ENCODE results near the gene USP27X. TPM values are rescaled to one million over a fixed set of nuclear protein-coding genes. Genes with fewer than 3 reads are reported as not detected.
A peak's percentile ranks its signal among the peaks of the same experiment; 100 is the strongest.

USP27X gene
- total and polyA plus RNA-seq, 9 donors = 2.4 to 15.1 (median 6.7) TPM

- Histone ChIP-seq H3K27me3 (no peaks in the 10 kb centered on the region), H3K27ac (no peak overlapping the region), H3K4me1 (ENCODE audit: insufficient read depth) (peaks cover 2% of the 10 kb centered on the region), H3K36me3 (no peaks in the 10 kb centered on the region), H3K4me3 (no peak overlapping the region), H3K9me3 (no peaks in the 10 kb centered on the region)
- TF ChIP-seq EP300 (IDR thresholded peaks at IDR 0.05) = no peak
- TF ChIP-seq, protein P1, sequence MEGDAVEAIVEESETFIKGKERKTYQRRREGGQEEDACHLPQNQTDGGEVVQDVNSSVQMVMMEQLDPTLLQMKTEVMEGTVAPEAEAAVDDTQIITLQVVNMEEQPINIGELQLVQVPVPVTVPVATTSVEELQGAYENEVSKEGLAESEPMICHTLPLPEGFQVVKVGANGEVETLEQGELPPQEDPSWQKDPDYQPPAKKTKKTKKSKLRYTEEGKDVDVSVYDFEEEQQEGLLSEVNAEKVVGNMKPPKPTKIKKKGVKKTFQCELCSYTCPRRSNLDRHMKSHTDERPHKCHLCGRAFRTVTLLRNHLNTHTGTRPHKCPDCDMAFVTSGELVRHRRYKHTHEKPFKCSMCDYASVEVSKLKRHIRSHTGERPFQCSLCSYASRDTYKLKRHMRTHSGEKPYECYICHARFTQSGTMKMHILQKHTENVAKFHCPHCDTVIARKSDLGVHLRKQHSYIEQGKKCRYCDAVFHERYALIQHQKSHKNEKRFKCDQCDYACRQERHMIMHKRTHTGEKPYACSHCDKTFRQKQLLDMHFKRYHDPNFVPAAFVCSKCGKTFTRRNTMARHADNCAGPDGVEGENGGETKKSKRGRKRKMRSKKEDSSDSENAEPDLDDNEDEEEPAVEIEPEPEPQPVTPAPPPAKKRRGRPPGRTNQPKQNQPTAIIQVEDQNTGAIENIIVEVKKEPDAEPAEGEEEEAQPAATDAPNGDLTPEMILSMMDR (IDR thresholded peaks at IDR 0.05) = peak in 2 of 3 donors; percentile 16 to 29
- DNase-seq = peak; percentile 13 to 64 (median 41)
- WGBS, 3 donors = 28 to 40% (median 37%) methylated on average over 7 of the region's 7 CpGs
- intact Hi-C loops (cut with DNase I) = no loop called here
Measured at GRCh38 chrX:49884290-49884862, 5.1 kb downstream of the USP27X start.

DNA sequence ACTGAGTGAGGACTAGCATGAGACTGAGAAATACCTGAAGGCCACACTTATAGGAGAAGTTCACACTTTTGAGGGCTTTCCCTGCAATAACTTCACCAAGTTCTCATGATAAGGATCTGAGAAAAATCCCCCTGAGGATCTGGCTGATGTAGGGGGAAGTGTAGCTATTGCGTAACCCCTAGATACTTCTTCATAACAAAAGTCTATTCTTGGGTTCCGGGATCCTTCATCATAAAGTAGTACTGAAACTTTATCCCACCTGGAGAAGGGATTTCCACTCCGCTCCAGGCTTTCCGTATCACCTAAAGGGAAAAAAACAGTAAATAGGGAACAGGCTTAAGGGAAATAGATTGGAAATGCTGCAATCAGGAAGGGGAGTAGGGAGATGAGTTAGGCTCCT, 13.3 kb downstream of the USP27X start:
- intact Hi-C loops (cut with DNase I) = no loop called here
- no peaks in the 10 kb centered on the region for H3K36me3 ChIP-seq

GRCh38 chrX:49896951-49897350, 17.7 kb downstream of the USP27X start:
- WGBS, 3 donors = 63 to 76% (median 63%) methylated on average over 4 of the region's 4 CpGs
- no peak overlapping the region for H3K27ac ChIP-seq
- H3K4me3 ChIP-seq = no peak overlapping the region
- no peaks in the 10 kb centered on the region for H3K36me3 ChIP-seq
- intact Hi-C loops (cut with DNase I) = no loop called here
- no peak for DNase-seq
- TF ChIP-seq EP300 (IDR thresholded peaks at IDR 0.05) (no peak), POLR2A (IDR thresholded peaks at IDR 0.05) (no peak)
- TF ChIP-seq, protein P1 (IDR thresholded peaks at IDR 0.05) = no peak
- no peaks in the 10 kb centered on the region for H3K9me3 ChIP-seq
- no peaks in the 10 kb centered on the region for H3K4me1 ChIP-seq (ENCODE audit: insufficient read depth)
- H3K27me3 ChIP-seq = no peaks in the 10 kb centered on the region

More for the DNA sequence above, 13.3 kb downstream of the USP27X start:
- Histone ChIP-seq H3K4me1 (ENCODE audit: insufficient read depth) (no peaks in the 10 kb centered on the region), H3K27ac (no peak overlapping the region), H3K4me3 (no peak overlapping the region), H3K27me3 (no peaks in the 10 kb centered on the region), H3K9me3 (no peaks in the 10 kb centered on the region)
- TF ChIP-seq, protein P1 (IDR thresholded peaks at IDR 0.05) = no peak
- no peak for TF ChIP-seq POLR2A (IDR thresholded peaks at IDR 0.05)
- 82 to 84% (median 83%) methylated on average over 4 of the region's 4 CpGs for WGBS, 3 donors
- no peak for DNase-seq

DNA sequence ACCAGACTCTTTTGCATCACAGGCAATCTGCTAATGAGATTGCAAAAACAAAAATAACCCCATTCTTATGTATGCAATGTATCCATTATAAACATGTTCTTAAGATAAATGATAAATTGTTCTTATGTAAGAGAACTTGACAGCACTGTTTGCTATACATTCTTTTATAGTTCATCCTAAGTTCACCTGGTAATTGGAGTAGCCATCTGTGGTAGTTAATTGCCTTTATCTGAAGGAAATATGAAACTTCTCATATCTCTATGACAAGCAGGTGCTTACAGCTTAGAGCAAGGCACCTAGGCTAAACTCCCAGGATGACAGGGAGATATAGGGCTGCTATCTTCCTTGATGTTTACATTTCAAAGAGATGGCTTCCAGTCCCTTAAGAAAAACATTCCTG, 21.8 kb downstream of the USP27X start:
- Histone ChIP-seq H3K27me3 (no peaks in the 10 kb centered on the region), H3K4me3 (no peak overlapping the region), H3K36me3 (no peaks in the 10 kb centered on the region), H3K4me1 (ENCODE audit: insufficient read depth) (no peaks in the 10 kb centered on the region), H3K27ac (no peak overlapping the region), H3K9me3 (no peaks in the 10 kb centered on the region)
- no peak for DNase-seq
- intact Hi-C loops (cut with DNase I) = no loop called here
- TF ChIP-seq EP300 (IDR thresholded peaks at IDR 0.05) (no peak), POLR2A (IDR thresholded peaks at IDR 0.05) (no peak)

DNA sequence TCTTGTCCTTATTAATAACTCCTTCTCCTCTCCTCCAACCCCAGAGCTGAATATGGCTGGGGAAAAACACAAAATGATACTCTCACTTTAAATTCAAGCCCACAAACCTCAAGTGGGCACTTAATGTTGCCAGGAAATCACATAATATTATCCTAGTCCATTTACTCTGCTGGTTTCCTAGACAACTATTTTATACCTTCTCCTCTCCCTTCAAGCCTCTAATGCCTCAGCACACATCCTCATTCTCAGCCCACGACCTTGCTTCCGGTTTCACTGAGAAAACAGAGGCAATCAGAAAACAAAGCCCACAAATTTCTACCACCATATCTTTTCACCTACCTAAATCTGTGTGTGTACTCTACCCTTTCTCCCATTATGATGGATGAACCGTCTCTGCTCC, 31.1 kb downstream of the USP27X start:
- TF ChIP-seq EP300 (IDR thresholded peaks at IDR 0.05) (no peak), POLR2A (IDR thresholded peaks at IDR 0.05) (no peak)
- TF ChIP-seq, protein P1 (IDR thresholded peaks at IDR 0.05) = no peak
- H3K27me3 ChIP-seq = no peaks in the 10 kb centered on the region
- H3K27ac ChIP-seq = no peak overlapping the region
- intact Hi-C loops (cut with DNase I) = no loop called here
- no peaks in the 10 kb centered on the region for H3K9me3 ChIP-seq
- no peaks in the 10 kb centered on the region for H3K36me3 ChIP-seq
- H3K4me1 ChIP-seq (ENCODE audit: insufficient read depth) = no peaks in the 10 kb centered on the region
- DNase-seq = no peak
- WGBS, 3 donors = 30 to 45% (median 35%) methylated on average over 3 of the region's 3 CpGs
- H3K4me3 ChIP-seq = no peak overlapping the region
